ENCODE data around the gene CYP3A5. TPM values are rescaled to one million over a fixed set of nuclear protein-coding genes. Genes with fewer than 3 reads are reported as not detected.

Gene CYP3A5
- total RNA-seq, 1 experiment from 2014 or later: not detected

GRCh38 chr7:99674995-99675742 lies 4.6 kb downstream of the CYP3A5 start:
- no peak overlapping the region for H3K4me3 Mint-ChIP-seq
- Histone ChIP-seq H3K23ac (ENCODE audit: insufficient read length, low read depth, low read length) (no peak overlapping the region), H2BK5ac (ENCODE audit: insufficient read length, low read length) (no peak overlapping the region), H3K56ac (ENCODE audit: insufficient read length, low read depth, low read length) (no peak overlapping the region), H3K4me1 (ENCODE audit: insufficient read depth, low read length) (no peaks in the 10 kb centered on the region), H2AK5ac (ENCODE audit: insufficient read length, low read length) (no peak overlapping the region), H3K9ac (ENCODE audit: extremely low read depth, insufficient read length, low read length) (no peak overlapping the region), H3K14ac (ENCODE audit: insufficient read depth, low read length) (no peak overlapping the region; the same call in 1 of the 2 replicates), H4K5ac (ENCODE audit: insufficient read length, low read depth, low read length) (no peak overlapping the region), H2AFZ (ENCODE audit: low read length) (no peak overlapping the region), H3K4ac (ENCODE audit: low read depth, low read length) (no peak overlapping the region), H3K79me2 (ENCODE audit: insufficient read depth, low read length) (no peaks in the 10 kb centered on the region), H3K79me1 (ENCODE audit: insufficient read depth, low read depth, low read length, poor library complexity, severe bottlenecking) (no peaks in the 10 kb centered on the region), H2BK120ac (ENCODE audit: low read depth, low read length, poor library complexity, severe bottlenecking) (no peak overlapping the region), H3K23me2 (ENCODE audit: insufficient read length, low read depth, low read length, poor library complexity, severe bottlenecking) (no peaks in the 10 kb centered on the region), H3K18ac (ENCODE audit: insufficient read length, low read depth, low read length) (no peak overlapping the region), H2BK12ac (ENCODE audit: insufficient read length, low read depth, low read length) (no peak overlapping the region), H2BK15ac (ENCODE audit: low read depth, low read length) (no peak overlapping the region), H2BK20ac (ENCODE audit: low read depth, low read length, poor library complexity, severe bottlenecking) (no peak overlapping the region), H3T11ph (ENCODE audit: low read length) (no peak overlapping the region), H3K4me2 (ENCODE audit: insufficient read depth, insufficient read length, low read length) (no peak overlapping the region), H4K20me1 (ENCODE audit: control insufficient read depth, insufficient read depth, insufficient read length) (no peaks in the 10 kb centered on the region), H3K27me3 (ENCODE audit: insufficient read depth, low read length) (no peaks in the 10 kb centered on the region), H4K8ac (replicated peaks; ENCODE audit: insufficient read length, low read depth, low read length) (no peak overlapping the region), H3K27ac (ENCODE audit: insufficient read length, low read depth, low read length) (no peak overlapping the region), H4K91ac (ENCODE audit: insufficient read length, low read depth, low read length) (no peak overlapping the region), H3K9me3 (ENCODE audit: control insufficient read depth, low read depth, low read length) (no peaks in the 10 kb centered on the region)
- no peak for DNase-seq
- H3K27ac Mint-ChIP-seq: no peak overlapping the region
- no peaks in the 10 kb centered on the region for H3K9me3 Mint-ChIP-seq
- TF ChIP-seq CTCF (conservative IDR thresholded peaks at IDR 0.05): no peak
- no peaks in the 10 kb centered on the region; the same call in 1 of the 2 replicates for H3K27me3 Mint-ChIP-seq (ENCODE audit: low read depth)
- whole genome bisulfite sequencing (ENCODE audit: extremely low coverage, insufficient read length, low lambda C conversion rate): no CpG with 5 or more reads among the region's 2 CpGs
- H3K36me3 Mint-ChIP-seq (ENCODE audit: insufficient read depth in 1 of 3, low read depth in 3 of 3): no peaks in the 10 kb centered on the region
- peaks cover 17 to 21% of the 10 kb centered on the region in 2 experiments for H3K4me1 Mint-ChIP-seq
